CD4-positive, alpha-beta T cell treated with Interferon alpha-2 for 1 hour (primary cell): Measurements from ENCODE around the gene ARHGAP19.

ENCODE experiments used
- DNase-seq, 2 donors: peaks; one replicate each; pipeline ENCODE4 v3.0.0-alpha.2; 2020 to 2022

ARHGAP19 gene

DNA sequence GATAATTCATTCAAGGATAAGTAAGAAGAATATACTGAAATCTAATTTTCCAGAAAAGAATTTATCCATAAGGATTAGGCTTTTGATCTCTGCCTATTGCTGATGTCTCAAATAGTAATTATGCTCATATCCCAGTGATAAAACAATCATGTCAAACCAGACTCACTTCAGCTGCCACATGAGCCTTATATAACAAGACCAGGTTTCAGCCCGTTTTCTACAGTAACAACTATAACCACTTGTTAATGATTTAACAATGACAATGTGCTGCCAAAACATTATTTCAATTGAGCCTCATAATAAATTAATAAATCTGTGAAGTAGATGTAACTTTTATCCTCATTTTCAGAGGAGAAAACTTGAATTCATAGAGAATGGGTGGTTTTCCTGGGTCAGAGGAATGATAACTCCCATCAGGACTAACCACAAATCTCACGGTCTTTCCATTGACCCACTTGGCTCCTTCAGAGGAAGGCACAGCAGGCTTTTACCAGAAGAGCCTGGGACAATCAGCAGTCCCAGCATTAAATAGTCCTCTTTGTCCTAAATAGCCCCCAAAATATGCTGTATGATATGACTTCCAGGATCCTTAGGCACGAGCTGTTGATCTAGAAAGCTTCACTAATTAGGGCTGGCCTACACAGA, 64.2 kb downstream of the ARHGAP19 start:
- no peak for DNase-seq

- DNase-seq, result no peak
Measured at GRCh38 chr10:97226398-97226797, 66.0 kb downstream of the ARHGAP19 start.

DNA sequence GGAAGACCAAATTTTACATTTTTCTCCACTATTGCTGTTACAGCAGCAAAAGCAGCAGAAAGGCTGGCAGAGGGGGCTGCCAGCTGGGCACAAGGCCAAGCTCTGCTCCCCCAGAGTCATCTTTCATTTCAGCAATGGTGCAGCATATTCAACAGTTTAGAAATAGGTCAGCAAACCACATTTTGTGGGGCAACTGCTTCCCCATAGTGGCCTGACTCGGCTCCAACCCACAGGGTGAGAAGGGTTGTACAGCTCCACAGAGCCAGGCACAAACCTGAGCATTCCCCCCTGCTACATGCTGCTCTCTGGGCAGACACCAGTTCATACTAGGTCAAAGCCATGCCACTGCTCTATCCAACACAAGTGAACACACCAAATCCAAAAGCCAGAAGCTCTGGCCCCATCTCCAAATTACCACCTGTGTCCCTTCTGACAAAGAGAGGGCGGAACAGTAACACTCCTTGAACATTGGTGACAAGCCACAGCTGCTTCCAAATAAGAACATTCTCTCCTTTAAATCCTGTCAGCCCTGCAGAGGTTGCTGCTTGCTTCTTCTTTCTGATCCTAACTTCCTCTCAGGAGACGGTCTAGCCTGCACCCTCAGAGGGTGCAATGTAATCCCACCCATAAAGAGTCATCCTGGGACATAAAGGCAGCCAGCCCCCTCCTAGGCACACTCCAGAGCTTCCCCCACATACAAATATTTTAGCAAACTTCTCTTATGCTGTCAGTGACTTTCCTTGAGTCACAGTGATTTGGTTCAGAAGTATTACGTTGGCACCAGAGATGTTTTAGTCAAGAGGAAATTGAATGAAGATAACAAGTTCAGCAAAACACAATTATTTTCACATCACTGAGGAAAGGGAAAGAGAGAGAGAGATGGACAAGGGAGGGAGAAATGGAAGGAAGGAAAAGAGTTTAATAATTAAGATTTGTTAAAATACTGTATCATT, 67.7 kb downstream of the ARHGAP19 start:
- DNase-seq, result no peak

DNA sequence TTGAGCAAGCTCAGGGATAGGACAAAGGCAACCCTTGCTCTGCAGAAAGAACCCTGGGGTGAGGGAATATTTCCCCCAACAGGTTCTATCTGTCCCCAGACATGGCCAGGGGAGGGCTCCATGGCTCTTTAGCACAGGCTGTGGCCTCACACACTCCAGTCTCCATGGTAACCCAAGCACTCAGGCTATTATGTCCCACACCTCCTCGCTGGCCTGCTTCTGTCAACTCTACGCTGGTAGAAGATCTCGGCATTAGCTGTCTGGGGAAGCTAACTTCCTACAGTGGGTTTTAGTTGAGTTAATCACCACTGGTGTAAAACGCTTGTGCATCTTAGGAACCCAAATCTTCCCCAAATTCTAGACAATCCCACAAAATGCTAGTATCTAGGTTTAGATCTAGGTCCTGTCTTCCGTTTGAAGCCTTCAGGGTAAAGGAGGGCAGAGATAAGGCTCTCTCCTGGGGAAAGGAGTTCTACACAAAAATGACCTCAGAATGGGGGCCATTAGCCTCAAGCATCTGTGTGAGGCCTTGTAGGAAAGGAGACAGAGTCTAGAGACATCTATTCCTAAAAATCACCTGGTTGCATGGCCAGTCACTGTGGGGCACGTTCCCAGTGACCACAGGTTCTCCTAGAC, 70.0 kb downstream of the ARHGAP19 start:
- no peak for DNase-seq

- DNase-seq, result no peak
Measured at GRCh38 chr10:97220355-97220754, 72.1 kb downstream of the ARHGAP19 start.

DNA sequence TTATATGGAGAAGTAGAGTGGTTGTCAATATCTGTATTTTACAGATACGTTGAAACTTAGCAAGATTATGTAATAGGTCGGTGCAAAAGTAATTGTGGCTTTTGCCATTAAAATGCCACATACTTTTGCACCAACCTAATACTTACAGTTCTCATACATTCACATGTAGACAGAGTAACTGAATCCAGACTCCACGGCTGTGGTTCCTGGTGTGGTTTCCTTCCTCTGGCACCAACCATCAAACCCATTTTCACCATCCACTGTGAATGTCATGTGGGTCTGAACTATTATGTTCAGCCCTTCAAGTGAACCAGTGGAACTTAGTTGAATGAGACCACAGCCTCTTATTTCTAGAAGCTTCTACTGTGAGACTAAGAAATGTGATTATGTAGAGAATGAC, 75.1 kb downstream of the ARHGAP19 start:
- DNase-seq, result no peak

- no peak for DNase-seq
Measured at GRCh38 chr10:97215619-97216260, 76.7 kb downstream of the ARHGAP19 start.

- DNase-seq, result no peak
Measured at GRCh38 chr10:97213431-97213830, 79.0 kb downstream of the ARHGAP19 start.

DNA sequence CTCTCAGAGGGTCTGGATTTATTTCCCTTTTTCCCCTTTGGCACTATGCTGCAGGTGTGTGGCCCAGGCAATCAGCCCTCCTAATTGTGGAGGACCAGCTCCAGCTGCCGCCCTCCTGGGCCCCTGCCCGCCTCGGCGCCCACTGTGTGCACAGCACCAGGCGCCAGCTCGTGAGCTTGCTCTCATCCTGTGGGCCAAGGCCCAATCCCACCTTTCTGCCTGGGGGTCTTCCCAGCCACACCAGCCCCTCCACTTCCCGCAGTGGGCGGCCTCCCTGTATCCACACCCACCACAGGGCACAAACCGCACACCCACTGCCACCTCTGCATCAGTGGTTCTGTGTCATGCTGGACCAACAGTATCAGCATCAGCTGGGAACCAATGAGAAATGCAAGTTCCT, 81.2 kb downstream of the ARHGAP19 start:
- DNase-seq, result no peak

DNA sequence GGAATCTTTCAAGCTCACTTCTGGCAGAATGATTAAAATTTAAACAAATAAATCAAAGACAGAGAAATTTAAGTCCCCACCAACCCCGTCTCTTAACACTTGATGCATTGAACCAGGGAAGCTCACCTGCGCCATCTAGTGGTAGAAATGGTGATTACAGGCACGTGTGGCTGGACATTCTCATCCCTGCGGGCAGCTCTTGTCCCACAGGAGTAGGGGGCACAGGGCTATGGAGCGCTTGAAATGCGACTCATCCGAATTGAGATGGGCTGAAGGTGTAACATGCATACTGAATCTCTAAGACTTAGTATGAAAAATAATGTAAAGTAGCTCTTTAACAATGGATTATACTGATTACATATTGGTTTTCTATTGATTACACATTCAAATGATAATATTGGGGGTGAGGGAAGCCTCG, 81.9 kb downstream of the ARHGAP19 start:
- peak; percentile 38 to 69 for DNase-seq

GRCh38 chr10:97207756-97208346, 84.6 kb downstream of the ARHGAP19 start:
- DNase-seq, result no peak

- DNase-seq, result no peak
Measured at GRCh38 chr10:97207131-97207530, 85.3 kb downstream of the ARHGAP19 start.

- DNase-seq, result no peak
Measured at GRCh38 chr10:97204826-97205679, 87.4 kb downstream of the ARHGAP19 start.

DNA sequence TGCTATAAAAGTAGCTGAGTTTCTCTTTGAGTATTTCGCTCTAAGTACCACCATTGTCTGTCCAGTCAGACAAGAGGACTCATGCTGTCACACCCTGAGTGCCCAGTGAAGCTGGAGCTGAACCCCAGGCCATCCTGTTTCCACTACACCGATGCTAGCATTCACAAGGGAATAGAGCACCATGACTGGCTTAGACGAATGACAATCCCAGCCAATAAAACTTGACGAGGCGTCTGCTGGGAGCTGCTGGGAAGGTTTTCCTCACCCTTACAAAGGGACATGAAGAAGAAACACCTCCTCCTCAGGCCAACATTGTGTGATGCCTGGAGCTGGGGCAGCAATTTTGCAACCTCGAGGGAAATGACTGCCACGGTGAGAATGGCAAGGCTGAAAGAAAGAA, 89.2 kb downstream of the ARHGAP19 start:
- no peak for DNase-seq

- no peak for DNase-seq
Measured at GRCh38 chr10:97200616-97201015, 91.8 kb downstream of the ARHGAP19 start.

GRCh38 chr10:97199152-97199551, 93.3 kb downstream of the ARHGAP19 start:
- DNase-seq, result no peak

DNA sequence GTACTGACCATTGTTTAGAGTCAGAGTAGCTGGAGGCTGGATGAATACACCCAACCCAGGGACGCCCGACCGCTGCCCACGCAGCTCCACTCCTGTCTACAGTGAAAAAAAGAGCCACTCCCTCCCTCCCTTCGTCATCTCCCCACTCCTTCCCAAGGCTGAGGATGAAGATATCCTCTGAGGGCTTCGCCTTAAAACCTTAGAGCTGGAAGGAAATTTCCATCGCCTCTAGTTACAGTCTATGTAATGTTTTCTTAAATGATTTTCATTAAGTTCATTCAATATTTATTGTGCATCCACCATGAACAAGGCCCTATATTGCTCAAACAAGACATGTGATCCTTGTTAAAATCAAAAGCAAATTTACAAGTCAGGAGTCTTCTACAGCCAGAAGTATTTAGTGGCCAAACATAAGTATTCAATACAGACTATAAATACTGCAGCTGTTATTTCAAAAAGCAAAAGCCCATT, 95.4 kb downstream of the ARHGAP19 start:
- no peak for DNase-seq

DNA sequence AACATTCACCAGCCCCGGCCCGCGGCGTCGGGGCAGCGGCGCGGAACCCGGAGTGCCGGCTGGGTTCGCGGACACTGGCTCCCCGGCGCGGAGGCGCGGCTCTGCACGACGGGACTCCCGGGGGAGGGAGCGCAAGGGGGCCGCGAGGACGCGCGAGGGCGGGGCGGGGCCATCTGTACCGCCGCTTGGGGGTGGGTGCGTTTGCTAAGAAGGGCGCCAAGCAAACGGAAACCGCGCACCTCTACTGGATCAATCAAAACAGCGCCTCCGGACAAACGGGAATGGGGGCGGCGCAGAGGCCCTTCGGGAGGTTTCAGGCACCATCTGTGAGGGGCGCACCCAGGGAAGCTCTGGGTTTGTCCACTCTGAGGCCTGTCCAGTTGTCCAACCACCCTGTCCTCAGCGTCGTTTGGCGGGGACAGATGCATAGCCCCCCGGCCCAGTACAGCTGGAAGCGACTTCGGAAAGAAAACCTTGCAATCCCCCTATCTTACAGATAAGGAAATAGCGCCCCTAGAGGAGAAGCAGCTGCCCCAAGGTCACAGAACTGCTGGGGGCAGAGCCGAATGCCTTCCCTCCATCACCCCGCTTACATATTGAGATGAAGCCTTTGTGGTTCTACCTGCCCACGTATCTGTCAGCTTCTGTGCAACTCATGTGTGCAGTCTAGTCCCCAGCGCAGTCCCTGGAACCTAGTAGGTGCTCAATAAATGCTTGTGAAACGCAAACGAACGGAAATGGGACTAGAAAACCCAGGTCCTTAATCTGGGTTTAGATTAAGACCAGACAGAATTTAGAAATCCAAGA, 96.0 kb downstream of the ARHGAP19 start:
- peak; percentile 46 to 75 for DNase-seq

GRCh38 chr10:97195706-97196222, 96.7 kb downstream of the ARHGAP19 start:
- no peak for DNase-seq

- no peak for DNase-seq
Measured at GRCh38 chr10:97192952-97193435, 99.4 kb downstream of the ARHGAP19 start.
